ENCODE data around the gene PTPRM. TPM values are rescaled to one million over a fixed set of nuclear protein-coding genes. Genes with fewer than 3 reads are reported as not detected.

The PTPRM gene
- total RNA-seq, 1 donor: 84.7 TPM

GRCh38 chr18:8380926-8381325, 813.8 kb downstream of the PTPRM start:
- no peaks in the 10 kb centered on the region for H3K36me3 ChIP-seq (ENCODE audit: insufficient read depth, low read length)
- H3K27ac ChIP-seq (ENCODE audit: low read depth, low read length): no peak overlapping the region
- no peaks in the 10 kb centered on the region for H3K79me2 ChIP-seq (ENCODE audit: insufficient read depth, low read length)
- TF ChIP-seq CTCF (IDR thresholded peaks at IDR 0.05; ENCODE audit: extremely low read depth, low read depth, low read length): no peak
- no peaks in the 10 kb centered on the region for H4K20me1 ChIP-seq (ENCODE audit: insufficient read depth, low read length)
- H3K4me2 ChIP-seq (ENCODE audit: insufficient read depth, low read length): no peak overlapping the region
- H3K4me1 ChIP-seq (ENCODE audit: insufficient read depth, low read length): peaks cover 21% of the 10 kb centered on the region
- no peak overlapping the region for H2AFZ ChIP-seq (ENCODE audit: low read length)
- H3K9me3 ChIP-seq (ENCODE audit: low read depth, low read length): no peaks in the 10 kb centered on the region
- H3K27me3 ChIP-seq (ENCODE audit: insufficient read depth, low read length): no peaks in the 10 kb centered on the region
- peak; percentile 90 for DNase-seq (ENCODE audit: insufficient read length, low spot score, missing footprints)
- H3K4me3 ChIP-seq (ENCODE audit: insufficient read depth, low read length): no peak overlapping the region

GRCh38 chr18:8381821-8382459, 814.8 kb downstream of the PTPRM start:
- Histone ChIP-seq H3K27ac (ENCODE audit: low read depth, low read length) (peak overlapping the region; percentile 8), H3K4me3 (ENCODE audit: insufficient read depth, low read length) (no peak overlapping the region), H3K4me2 (ENCODE audit: insufficient read depth, low read length) (peak overlapping the region; percentile 54), H3K36me3 (ENCODE audit: insufficient read depth, low read length) (no peaks in the 10 kb centered on the region), H2AFZ (ENCODE audit: low read length) (no peak overlapping the region), H3K4me1 (ENCODE audit: insufficient read depth, low read length) (peaks cover 21% of the 10 kb centered on the region), H3K9me3 (ENCODE audit: low read depth, low read length) (no peaks in the 10 kb centered on the region), H3K27me3 (ENCODE audit: insufficient read depth, low read length) (no peaks in the 10 kb centered on the region), H4K20me1 (ENCODE audit: insufficient read depth, low read length) (no peaks in the 10 kb centered on the region), H3K79me2 (ENCODE audit: insufficient read depth, low read length) (no peaks in the 10 kb centered on the region)
- TF ChIP-seq CTCF (IDR thresholded peaks at IDR 0.05; ENCODE audit: extremely low read depth, low read depth, low read length): no peak
- DNase-seq (ENCODE audit: insufficient read length, low spot score, missing footprints): no peak

- no peak for TF ChIP-seq CTCF (IDR thresholded peaks at IDR 0.05; ENCODE audit: extremely low read depth, low read depth, low read length)
- Histone ChIP-seq H4K20me1 (ENCODE audit: insufficient read depth, low read length) (no peaks in the 10 kb centered on the region), H3K4me2 (ENCODE audit: insufficient read depth, low read length) (no peak overlapping the region), H3K36me3 (ENCODE audit: insufficient read depth, low read length) (no peaks in the 10 kb centered on the region), H3K27me3 (ENCODE audit: insufficient read depth, low read length) (no peaks in the 10 kb centered on the region), H3K4me1 (ENCODE audit: insufficient read depth, low read length) (peaks cover 21% of the 10 kb centered on the region), H3K9me3 (ENCODE audit: low read depth, low read length) (no peaks in the 10 kb centered on the region), H3K79me2 (ENCODE audit: insufficient read depth, low read length) (no peaks in the 10 kb centered on the region), H2AFZ (ENCODE audit: low read length) (no peak overlapping the region), H3K4me3 (ENCODE audit: insufficient read depth, low read length) (no peak overlapping the region), H3K27ac (ENCODE audit: low read depth, low read length) (no peak overlapping the region)
- DNase-seq (ENCODE audit: insufficient read length, low spot score, missing footprints): no peak
Observed at GRCh38 chr18:8385400-8385799, 818.3 kb downstream of the PTPRM start.

- Histone ChIP-seq H3K79me2 (ENCODE audit: insufficient read depth, low read length) (no peaks in the 10 kb centered on the region), H3K27me3 (ENCODE audit: insufficient read depth, low read length) (no peaks in the 10 kb centered on the region), H3K9me3 (ENCODE audit: low read depth, low read length) (no peaks in the 10 kb centered on the region), H2AFZ (ENCODE audit: low read length) (no peak overlapping the region), H3K36me3 (ENCODE audit: insufficient read depth, low read length) (no peaks in the 10 kb centered on the region), H3K4me2 (ENCODE audit: insufficient read depth, low read length) (no peak overlapping the region), H3K27ac (ENCODE audit: low read depth, low read length) (no peak overlapping the region), H4K20me1 (ENCODE audit: insufficient read depth, low read length) (no peaks in the 10 kb centered on the region), H3K4me3 (ENCODE audit: insufficient read depth, low read length) (no peak overlapping the region), H3K4me1 (ENCODE audit: insufficient read depth, low read length) (peaks cover 16% of the 10 kb centered on the region)
- TF ChIP-seq CTCF (IDR thresholded peaks at IDR 0.05; ENCODE audit: extremely low read depth, low read depth, low read length): no peak
- no peak for DNase-seq (ENCODE audit: insufficient read length, low spot score, missing footprints)
Observed at GRCh38 chr18:8386669-8387380, 819.7 kb downstream of the PTPRM start.

All from osteoblast (primary cell).